GM19455 (cell line): ENCODE data around the gene SOCS1.

Experiments used
- ATAC-seq: cut with Tn5 transposase; IDR thresholded peaks from one replicate; pipeline ENCODE4 v1.9.1; 2021; ENCODE audit not compliant: unreplicated experiment

The SOCS1 gene

GRCh38 chr16:11249233-11250061, 6.6 kb downstream of the SOCS1 start:
- ATAC-seq: no peak

- ATAC-seq: no peak
These were observed 7.9 kb downstream of the SOCS1 start for GRCh38 chr16:11248133-11248532.

DNA sequence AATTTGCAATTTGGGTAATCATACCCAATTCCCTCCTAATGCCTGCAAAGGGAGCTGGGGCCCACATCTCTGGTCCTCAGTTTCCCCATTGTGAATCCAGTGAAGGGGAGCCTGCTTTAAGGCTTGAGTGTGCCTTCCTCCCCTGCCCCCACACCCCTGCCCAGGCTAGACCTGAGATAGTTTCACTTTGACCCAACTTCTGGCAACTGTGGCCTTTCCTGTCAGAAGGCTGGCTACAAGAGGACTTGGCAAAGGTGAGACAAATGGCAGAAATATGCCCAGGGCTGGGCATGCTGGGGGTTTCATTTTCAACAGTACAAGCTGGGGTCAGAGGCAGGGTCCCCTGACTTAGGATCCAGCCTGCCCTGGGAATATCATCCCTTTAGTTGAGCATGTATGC, 10.0 kb downstream of the SOCS1 start:
- no peak for ATAC-seq

DNA sequence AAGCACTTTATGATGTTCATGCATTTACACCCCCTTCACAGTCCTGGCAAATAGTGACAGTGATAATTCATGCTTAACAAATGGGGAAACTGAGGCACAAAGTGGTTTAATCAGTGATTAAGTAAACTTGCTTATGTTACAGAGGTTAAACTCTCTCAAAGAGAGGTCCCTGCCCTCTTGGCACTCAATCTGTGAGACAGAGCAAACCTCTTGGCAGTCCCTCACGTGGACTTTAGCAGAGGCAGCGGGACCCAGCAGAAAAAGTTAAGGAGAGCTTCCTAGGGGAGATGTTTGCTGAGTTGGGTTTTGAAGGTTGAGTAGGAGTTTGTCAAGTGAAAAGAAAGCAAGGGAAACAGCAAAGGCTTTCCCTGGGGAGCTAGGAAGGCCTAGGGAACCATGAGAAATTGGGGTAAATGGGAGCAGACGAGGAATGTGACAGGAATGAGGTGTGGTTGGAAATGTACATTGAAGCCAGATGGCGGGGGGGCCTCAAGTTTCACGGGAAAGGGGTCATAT, 10.7 kb downstream of the SOCS1 start:
- no peak for ATAC-seq

DNA sequence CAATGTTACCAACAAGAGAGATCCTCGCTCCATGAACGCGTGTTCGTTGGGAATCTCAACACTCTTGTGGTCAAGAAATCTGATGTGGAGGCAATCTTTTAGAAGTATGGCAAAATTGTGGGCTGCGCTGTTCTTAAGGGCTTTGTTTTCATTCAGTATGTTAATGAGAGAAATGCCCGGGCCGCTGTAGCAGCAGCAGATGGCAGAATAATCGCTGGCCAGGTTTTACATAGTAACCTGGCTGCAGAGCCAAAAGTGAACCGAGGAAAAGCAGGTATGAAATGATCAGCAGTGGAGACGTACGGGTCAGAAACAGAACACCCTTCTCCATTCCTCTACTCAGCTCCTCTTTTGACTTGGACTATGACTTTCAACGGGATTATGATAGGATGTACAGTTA, 13.3 kb downstream of the SOCS1 start:
- no peak for ATAC-seq

DNA sequence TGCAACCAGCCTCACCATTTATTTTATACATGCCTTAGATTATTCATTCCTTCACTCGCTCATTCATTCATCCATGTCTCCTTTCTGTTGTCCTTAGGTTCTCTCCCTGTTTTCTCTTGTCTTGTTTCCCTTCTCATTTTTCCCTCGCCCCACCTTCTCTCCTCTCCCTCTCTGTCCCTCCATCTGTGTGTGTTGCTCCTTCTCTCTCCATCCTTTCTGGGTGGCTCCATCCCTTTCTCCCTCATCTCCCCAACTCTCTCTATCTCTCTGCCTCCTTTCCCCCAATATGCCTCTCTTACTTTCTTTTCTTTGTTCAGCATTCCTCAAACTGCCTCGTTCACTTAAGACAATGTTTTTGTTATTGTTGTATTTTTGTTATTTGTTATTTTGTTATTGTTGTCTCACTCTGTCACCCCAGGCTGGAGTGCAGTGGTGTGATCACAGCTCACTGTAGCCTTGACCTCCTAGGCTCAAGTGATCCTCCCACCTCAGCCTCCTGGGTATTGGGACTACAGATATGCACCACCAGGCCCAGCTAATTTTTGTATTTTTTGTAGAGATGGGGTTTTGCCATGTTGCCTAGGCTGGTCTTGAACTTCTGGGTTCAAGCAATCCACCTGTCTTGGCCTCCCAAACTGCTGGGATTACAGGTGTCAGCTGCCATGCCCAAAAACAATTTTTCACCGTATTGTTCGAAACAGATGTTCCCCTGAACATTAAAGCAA, 14.4 kb downstream of the SOCS1 start:
- no peak for ATAC-seq

DNA sequence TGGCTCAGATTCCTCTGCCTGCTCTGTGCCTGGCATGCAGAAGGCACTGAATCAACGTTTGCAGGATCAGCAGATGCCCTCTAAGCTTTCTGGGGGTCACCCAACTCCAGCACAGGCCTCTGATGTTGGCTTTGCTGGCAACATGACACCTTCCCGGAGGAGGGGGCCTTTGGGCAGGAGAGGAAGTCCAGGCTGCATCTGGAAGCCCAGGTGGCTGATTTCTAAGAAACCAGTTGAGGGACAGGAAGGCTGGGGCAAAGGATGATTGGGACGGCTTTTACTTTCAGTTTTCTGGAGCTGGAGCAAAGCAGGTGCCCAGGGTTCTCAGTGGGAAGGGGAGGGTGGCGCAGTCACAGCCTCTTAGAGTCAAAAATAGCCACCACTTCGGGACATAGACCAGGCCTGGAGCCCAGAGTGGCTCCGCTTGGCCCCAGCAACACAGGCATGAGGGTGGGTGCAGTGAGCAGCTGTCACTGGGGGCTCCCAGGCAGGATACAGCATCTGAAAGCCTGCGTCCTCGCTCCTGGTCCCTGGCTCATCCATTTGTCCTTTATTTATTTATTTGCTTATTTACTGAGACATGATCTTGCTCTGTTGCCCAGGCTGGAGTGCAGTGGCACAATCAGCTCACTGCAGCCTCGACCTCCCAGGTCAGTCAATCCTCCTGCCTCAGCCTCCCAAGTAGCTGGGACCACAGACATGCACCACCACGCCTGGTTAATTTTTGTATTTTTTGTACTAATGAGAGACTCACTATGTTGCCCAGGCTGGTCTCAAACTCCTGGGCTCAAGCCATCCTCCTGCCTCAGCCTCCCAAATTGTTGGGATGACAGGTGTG, 15.1 kb downstream of the SOCS1 start:
- no peak for ATAC-seq

DNA sequence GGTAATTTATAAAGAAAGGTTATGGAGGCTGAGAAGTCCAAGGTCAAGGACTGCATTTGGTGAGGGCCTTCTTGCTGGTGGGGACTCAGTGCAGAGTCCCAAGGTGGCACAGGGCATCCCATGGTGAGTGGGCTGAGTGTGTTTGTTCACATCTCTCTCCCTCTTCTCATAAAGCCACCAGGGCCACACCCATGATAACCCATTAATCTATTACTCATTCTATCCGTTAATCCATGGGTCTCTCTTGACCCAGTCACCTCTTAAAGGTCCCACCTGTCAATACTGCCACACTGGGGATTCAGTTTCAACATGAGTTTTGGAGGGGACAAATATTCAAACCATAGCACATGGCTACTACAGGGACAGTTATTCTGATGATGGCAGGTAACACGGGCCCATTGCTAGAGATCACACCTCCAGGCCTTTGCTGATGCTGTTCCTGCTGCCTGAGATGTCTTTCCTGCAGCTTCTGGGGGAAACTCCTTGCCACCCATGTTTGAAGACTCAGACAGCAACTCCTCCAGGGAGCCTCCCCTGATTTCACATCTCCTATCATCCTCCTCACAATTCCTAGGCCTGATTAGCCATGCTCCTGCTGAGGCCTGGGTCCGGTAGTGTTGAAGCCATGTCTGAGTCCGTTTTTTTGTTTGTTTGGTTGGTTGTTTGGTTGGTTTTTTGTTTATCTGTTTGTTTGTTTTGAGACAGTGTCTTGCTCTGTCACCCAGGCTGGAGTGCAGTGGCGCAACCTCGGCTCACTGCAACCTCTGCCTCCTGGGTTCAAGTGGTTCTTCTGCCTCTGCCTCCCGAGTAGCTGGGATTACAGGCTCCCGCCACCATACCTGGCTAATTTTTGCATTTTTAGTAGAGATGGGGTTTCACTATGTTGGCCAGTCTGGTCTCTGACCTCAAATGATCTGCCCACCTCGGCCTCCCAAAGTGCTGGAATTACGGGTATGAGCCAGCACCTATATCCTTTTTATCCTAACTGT, 16.1 kb downstream of the SOCS1 start:
- no peak for ATAC-seq

DNA sequence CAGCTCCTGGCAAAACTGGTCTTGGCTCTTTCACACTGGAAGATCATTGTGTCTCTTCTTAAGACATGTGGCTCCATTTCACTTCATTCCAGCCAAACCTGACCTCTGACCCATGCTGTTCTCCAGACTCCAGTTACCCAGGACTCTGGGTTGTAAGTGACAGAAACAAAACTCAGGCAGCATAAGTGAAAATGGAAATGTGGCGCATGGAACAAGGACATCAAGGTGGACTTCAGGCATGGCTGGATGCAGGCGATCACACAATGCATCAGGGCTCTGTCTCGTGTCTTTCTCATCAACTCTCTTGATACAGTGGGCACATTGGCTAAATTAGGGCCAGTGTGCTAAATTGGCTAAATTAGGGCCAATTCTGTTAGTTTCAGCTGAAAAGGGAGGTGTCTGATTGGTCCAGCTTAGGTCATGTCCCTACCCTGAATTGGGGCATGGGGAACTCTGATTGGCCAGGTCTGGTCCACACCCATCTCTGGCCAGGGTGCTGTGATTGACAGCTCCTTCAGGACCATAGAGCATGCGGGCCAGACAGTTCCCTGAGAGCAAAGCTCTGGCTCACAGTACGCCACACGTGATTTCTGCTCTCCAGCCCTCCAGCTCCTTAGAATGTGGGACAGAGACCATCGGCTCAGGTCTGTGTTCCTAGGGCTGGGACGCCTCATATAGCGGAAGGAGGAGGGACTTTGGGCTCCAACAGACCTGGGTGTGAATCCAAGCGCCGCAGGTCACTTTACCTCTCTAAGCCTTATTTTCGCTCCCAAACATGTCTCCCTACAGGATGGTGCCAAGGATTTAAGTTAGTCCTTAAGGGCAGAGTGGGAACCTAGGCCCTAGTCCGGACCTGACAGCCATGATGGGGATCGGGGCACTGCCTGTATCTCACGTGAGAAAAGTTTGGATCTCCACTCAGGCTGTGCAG, 17.5 kb downstream of the SOCS1 start:
- ATAC-seq: no peak

DNA sequence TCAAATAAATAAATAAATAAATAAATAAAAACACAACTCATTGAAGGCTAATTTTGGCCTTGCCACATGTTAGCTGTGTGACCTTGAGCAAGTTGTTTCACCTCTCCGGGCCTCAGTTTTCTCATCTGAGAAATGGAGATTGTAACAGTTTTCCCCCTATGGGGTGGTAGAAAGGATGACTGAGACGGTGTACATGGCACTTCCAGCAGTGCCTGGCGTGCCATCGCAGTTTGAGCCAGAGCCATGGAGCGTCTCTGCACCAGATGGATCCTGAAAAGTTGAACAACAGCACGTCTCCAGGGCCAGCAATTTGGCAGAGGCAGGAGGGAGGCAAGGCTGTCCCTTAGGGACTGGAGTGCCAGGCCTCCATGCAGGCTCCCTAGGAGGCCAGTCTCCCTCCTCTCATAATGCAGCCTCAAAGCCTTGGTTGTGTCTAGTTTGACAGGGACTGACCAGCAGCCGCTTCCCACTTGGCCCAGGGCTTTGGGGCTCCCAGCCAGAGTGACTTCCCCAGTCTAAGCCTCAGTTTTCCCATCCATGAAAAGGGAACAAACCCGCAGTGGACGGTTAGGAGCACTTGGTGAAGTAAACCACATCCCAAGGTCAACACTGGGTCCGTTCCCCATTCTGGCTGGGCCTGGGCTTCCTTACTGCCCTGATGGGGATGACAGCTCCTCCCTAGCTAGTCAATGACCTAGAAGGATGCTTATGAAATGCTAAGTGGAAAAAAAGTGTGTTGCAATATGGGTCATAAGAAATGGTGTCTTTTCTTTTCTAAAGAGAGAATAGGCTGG, 19.3 kb downstream of the SOCS1 start:
- no peak for ATAC-seq

GRCh38 chr16:11235703-11235991, 20.4 kb downstream of the SOCS1 start:
- no peak for ATAC-seq

DNA sequence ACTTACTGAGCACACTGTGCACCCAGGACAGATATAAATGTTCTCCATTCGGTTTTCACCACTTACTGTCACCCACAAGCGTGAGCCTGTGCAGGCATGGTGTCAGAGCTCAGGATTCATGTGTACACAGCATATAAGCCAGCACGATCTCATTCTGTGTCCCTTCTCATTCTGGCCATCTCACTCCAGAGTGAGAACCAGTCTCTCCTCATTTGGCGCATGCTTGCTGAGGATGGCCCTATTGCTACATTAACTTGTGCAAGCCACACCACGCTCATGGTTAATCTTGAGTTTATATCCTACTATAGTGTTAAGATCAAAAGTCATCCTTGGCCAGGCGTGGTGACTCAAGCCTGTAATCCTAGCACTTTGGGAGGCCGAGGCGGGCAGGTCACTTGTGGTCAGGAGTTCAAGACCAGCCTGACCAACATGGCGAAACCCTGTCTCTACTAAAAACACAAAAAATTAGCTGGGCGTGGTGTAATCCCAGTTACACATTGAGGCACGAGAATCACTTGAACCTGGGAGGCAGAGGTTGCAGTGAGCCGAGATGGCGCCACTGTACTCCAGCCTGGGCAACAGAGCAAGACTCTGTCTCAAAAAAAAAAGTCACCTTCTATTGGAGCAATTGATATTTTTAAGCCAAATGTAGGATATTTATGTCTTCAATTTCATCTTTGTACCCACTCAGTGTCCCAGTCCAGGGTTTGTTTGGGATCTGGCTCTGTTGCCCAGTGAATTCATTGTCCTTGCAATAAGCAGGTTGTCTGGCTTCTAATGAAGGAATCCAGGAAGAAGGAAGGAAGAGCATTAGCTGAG, 20.9 kb downstream of the SOCS1 start:
- no peak for ATAC-seq

- ATAC-seq: no peak
These were observed 22.2 kb downstream of the SOCS1 start for GRCh38 chr16:11233727-11234376.

- peak; percentile 70 for ATAC-seq
These were observed 22.9 kb downstream of the SOCS1 start for GRCh38 chr16:11232852-11233726.

GRCh38 chr16:11232302-11232851, 23.6 kb downstream of the SOCS1 start:
- ATAC-seq: no peak
